NCI-H2196 treated with DMSO at 0.1 percent for 48 hours (cell line): Measurements from ENCODE around the gene TSPAN8.
"Not testable (repeated sequence)": the region's sequence is repeated elsewhere in the genome, so short reads cannot be mapped to it uniquely, and the experiment has no call there.

ENCODE experiments used
- DNase-seq: peaks from one replicate; lab custom pipeline; 2025; ENCODE audit not compliant: unreplicated experiment; lab: John Stamatoyannopoulos, UW

Gene TSPAN8

DNA sequence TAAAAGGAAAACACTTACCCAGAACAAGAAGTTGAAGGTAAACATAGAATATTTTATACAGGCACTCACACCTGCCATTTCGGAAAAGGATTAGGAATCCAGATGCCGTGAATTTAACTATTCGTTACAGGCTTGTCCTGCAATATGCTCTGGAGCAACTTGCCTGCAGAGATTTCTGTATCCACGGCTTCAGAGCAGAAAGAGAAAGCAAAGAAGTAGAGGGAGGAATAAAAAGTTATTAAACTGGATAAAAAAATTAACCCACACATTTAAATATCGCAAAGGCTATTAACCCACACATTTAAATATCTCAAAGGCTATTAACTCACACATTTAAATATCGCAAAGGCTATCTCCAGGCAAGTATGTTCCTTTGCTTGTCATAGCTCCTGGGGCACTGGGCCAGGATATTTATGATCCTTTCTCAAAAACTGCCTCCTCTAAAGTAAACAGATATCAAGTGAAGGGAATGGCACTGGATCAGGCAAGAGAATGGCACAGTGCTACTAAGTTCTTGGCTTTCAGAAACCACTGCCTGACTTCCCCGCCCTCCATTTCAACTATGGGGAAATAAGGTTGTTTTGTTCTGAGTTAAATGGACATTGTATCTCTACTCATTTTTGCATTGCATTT is at the start of gene TSPAN8:
TSPAN8 (minus strand) TSS at position 399 of the 633 bp plus-strand sequence; CDS start at position 78, 321 bp downstream.
- peak; percentile 26 for DNase-seq

DNA sequence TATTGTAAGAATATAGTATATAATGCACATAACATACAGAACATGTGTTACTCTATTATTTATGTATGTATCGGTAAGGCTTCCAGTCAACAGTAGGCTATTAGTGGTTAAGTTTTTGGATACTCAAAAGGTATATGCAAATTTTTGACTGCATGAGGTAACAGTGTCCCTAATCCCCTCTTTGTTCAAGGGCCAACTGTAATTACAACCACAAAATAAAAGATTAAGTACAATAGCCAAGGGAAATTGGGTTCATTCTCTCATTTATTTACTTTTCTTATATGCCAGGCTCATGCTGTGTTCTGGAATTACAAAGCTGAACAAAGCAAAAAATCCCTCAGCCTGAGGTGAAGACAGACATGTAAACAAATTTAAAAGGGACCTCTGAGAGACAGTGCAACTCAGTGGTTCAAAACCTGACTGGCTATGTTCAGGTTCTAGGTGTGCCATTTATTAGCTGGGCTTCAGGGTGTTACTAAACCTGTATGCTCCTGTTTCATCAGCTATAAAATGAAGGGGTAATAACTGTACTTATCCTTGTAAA is 43.4 kb upstream of the TSPAN8 start:
- DNase-seq: no peak

DNA sequence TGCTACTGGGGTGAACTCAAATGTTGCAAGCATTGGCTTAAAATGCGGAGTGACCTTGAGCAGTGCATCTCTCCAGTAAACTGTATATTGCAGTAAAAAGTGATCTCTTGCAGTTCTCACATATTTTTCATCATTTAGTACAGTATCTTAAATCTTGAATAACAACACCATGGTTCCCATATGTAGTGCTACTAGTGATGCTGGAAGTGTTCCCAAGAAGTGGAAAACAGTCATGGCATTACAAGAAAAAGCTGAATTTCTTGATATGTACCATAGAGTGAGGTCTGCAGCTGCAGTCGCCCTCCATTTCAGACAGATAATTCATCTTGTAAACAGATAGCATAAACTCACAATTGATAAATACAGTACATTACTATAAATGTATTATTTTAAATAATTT is 42.9 kb upstream of the TSPAN8 start:
- DNase-seq: no peak

DNA sequence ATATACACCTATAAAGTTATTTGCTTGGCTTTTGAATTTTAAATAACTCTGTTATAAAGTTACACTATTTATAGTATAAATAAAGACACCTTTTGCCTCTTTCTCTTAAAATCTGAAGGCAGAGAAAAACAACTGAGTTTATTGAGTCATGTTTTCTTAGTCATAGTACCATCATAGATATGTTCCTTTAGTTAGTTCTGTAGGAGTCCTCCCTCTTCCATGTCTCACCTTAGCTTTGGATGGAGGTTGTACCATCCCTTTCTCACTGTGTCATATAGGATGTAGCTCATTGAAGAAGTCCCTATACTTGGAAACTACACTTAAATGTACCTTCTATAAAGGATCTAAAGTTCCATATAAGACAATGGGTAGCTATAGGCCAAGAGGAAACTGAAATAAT is 39.7 kb upstream of the TSPAN8 start:
- DNase-seq: no peak

GRCh38 chr12:71195338-71195896 is 37.6 kb upstream of the TSPAN8 start:
- no peak for DNase-seq

- DNase-seq: no peak
Observed at GRCh38 chr12:71194657-71195056, 36.9 kb upstream of the TSPAN8 start.

DNA sequence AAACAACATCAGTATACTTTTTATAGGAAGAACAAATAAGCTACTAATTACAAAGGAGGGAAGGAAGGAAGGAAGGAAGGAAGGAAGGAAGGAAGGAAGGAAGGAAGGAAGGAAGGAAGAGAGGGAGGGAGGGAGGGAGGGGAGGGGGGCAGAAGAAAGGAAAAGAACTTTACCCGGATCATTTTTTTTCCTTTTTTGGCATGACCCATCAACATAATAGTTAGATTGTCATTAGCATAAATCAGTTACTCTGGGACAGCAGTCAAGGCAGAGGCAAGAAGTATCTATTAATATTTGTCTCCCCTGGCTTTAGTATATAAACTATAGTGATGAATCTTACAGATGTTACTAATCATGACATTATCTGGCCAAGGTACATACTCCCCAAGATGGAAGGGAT is 35.2 kb upstream of the TSPAN8 start:
- no peak for DNase-seq

DNA sequence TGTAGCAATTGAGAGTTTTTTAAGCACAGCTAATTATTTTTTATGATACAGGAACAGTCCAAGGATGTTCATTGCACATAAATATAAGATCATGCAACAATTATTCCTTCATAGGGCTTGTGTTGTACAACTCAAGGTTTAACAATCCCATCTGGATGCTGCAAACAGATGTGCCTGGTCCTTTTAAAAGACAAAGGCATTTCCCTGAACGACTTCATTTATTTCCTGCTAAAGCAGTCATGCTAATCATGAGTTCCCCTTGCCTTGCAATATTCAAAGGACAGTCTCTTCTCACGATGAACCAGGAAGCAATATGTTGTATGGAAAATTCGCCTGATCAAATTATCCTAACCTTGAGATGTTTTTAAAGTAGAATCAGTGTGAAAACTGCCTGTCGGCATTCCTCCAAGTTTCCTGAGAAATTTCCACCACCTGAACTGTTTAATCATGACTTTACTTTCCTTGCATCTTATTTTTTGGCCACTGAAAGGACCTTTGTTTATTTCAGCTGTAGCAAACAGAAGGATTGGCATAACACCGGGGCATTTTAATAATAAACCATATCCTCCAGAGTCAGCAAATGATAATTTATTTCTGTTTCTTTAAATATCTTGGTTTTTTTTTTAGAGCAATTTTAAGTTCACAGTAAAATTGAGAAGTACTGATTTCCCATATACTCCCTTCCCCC is 33.9 kb upstream of the TSPAN8 start:
- no peak for DNase-seq

- no peak for DNase-seq
Observed at GRCh38 chr12:71190822-71191221, 33.0 kb upstream of the TSPAN8 start.

DNA sequence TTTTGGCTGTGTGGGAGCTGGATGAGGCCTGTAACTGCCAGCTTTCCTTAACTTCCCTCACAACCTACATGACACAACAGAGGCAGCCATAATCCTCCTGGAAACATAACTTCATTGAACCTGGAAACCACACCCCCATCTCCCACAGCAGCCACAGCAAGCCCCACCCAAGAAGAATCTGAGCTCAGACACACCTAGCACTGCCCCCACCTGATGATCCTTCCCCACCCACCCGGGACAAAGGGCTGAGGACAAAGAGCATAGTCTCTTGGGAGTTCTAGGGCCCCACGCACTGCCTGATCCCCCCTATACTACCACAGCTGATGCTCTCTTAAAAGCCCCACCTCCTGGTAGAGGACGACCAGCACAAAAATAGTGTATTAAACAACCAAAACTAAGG is 29.6 kb upstream of the TSPAN8 start:
- no peak for DNase-seq

GRCh38 chr12:71186571-71187288 is 28.9 kb upstream of the TSPAN8 start:
- DNase-seq: no peak

DNA sequence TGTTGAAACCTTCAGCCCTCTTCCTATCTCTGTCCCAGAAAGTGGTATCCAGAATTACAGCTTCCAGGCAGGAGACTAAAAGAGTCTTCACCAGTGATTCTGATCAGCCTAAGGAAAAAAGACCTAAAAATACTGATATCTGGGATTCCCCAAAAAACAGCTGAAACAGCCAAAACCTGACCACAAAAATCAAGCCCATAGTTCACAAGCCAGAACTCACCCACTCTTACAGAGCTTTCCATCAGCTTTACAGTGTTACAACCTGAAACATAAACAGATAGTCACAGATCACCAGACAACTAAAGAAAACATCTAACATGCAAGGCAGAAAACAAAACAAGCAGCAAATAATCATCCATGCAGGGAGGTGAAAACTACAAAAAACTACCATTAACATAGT is 26.0 kb upstream of the TSPAN8 start:
- DNase-seq: no peak

- DNase-seq: no peak
Observed at GRCh38 chr12:71183018-71183417, 25.2 kb upstream of the TSPAN8 start.

- no peak for DNase-seq
Observed at GRCh38 chr12:71178162-71178561, 20.4 kb upstream of the TSPAN8 start.

- no peak for DNase-seq
Observed at GRCh38 chr12:71174825-71175224, 17.0 kb upstream of the TSPAN8 start.

DNA sequence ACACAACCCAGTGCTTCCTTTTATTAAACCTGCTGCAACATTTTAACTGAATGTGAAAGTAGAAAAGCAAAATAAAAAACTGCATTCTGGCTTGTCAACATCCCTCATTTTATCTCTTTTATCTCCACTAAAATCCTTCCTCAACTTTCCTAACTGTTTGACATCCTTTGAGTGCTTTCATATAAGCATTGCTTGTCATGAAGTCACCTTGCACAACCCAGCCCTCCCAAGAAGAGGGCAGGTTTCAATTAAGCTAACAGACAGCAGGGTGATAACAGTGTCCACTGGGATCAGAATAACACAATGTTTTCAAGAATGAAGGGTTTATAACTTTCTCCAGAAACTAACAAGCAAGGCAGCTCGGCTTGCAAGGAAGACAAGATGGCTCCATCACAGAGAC is 16.3 kb upstream of the TSPAN8 start:
- DNase-seq: no peak

DNA sequence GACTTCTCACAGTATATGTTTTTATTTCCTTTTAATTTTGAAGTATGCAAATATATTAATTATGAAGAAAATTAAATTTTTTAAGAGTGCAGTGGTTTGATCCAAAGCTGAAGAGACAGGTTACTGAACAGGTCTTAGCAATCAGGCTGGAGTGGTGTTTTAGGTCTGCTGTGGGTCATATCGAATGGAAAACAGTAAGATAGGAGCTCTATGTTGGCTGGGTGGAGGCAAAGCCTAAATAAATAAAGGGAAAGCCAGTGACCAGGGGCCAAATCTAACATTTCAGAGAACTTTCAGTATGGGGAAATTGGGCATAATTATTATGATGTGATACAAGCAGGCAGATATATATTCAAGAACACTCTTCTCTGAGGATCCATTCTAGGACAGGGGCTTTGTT is 12.7 kb upstream of the TSPAN8 start:
- DNase-seq: no peak

GRCh38 chr12:71169286-71169685 is 11.5 kb upstream of the TSPAN8 start:
- no peak for DNase-seq

DNA sequence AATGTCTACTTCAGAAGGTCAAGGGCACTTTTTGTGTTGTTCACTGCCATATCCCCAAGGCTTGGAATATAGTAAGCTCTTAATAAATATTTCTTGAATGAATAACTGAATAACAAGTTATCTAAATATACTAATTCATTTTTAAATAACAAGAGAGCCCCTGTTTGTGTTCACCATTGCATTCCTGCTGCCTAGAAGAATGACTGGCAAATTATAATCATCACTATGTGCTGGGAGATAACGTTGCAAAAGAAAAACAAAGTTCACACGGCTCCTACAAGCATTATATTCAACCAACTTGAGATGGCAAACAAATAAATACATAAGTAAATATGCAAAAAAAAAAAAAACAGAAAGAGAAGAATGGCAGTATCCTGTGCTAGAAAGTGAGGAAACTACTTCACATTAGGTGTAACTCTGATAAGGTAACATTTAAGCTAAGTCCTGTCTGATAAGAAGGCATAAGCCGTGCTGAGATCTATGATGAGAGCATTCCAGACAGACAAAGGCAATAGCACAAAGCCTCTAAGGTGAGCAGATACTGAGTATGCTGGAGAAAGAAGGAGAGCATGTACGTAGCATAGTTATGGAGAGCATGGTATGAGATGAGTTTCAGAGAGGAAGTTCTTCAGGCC is 9.2 kb upstream of the TSPAN8 start:
- DNase-seq: no peak

GRCh38 chr12:71166280-71166679 is 8.5 kb upstream of the TSPAN8 start:
- no peak for DNase-seq

DNA sequence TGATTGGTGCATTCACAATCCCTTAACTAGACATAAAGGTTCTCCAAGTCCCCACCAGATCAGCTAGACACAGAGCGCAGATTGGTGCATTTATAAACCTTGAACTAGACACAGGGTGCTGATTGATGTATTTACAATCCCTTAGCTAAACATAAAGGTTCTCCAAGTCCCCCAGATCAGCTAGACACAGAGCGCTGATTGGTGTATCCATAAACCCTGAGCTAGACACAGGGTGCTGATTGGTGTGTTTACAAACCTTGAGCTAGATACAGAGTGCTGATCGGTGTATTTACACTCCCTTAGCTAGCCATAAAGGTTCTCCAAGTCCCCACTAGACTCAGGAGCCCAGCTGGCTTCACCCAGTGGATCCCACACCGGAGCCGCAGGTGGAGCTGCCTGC is 8.0 kb upstream of the TSPAN8 start:
- DNase-seq: not testable (repeated sequence)
